HG03521 (cell line): Measurements from ENCODE around the gene TACR1.
"Not testable (repeated sequence)": the region's sequence is repeated elsewhere in the genome, so short reads cannot be mapped to it uniquely, and the experiment has no call there.

Experiments
- ATAC-seq: cut with Tn5 transposase; IDR thresholded peaks from one replicate; pipeline ENCODE4 v1.9.1; 2021; ENCODE audit warnings: mild to moderate bottlenecking, moderate library complexity; ENCODE audit not compliant: unreplicated experiment

The TACR1 gene

DNA sequence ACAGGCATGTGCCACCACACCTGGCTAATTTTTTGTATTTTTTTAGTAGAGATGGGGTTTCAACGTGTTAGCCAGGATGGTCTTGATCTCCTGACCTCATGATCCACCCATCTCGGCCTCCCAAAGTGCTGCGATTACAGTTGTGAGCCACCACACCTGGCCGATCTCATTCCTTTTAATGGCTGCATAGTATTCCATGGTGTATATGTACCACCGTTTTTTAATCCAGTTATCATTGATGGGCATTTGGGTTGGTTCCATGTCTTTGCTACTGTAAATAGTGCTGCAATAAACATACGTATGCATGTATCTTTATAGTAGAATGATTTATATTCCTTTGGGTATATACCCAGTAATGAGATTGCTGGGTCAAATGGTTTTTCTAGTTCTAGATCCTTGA lies 51.4 kb downstream of the TACR1 start:
- ATAC-seq = not testable (repeated sequence)

DNA sequence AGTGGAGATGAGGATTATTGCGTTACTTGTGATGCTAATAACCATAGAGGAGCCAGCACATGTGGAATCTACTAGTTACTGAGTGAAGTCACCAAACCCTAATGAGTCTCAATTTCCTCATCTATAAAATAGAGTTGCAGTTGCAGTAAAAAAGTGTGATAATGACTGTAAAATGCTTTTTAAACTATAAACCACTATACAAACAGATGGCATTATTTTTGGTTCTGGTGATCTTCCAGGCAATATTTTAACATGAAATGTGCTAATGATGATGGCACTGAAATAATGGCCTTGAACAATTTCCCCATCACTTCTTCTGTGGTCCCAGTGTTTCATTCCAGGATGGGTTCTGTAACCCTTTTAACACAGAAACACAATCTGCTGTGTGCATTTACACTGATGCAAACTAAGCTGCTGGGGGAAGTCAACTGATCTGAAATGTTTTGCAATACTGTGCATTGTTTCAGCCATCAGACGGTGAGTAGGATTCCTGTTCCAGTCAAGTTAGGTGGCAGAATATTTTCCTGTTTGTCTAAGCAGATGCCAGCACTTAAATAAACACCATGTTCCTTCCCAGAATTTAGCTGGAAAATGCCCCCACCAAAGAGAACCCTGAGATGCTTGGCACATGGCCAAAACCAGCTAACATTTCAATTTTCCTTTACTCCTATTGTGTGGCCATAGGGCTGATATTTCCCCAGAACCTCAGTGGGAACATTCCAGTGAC lies 52.6 kb downstream of the TACR1 start:
- ATAC-seq = no peak

GRCh38 chr2:75146221-75146605 lies 53.1 kb downstream of the TACR1 start:
- not testable (repeated sequence) for ATAC-seq

GRCh38 chr2:75142081-75142480 lies 57.2 kb downstream of the TACR1 start:
- no peak for ATAC-seq

DNA sequence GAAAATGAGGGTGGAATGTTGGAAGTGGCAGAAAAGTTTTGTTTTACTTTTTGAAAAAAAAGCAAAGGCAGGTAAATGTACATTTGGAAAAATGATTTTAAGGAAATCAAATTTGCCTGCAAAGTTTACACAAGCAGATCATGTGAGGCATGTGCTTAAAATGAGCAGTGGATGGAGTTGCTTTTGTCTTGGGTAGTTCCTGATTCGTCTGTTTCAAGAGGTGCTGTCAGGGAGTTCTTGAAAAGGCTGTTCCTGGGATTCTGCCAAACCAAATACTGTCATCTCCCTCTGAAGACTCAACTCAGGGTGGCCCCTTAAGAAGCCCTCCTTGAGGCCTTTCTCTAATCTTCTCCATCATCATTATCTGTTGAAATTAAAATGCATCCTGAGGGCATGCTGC lies 59.0 kb downstream of the TACR1 start:
- no peak for ATAC-seq

GRCh38 chr2:75139171-75139570 lies 60.1 kb downstream of the TACR1 start:
- ATAC-seq = no peak

- no peak for ATAC-seq
Observed at GRCh38 chr2:75138528-75138927, 60.8 kb downstream of the TACR1 start.

DNA sequence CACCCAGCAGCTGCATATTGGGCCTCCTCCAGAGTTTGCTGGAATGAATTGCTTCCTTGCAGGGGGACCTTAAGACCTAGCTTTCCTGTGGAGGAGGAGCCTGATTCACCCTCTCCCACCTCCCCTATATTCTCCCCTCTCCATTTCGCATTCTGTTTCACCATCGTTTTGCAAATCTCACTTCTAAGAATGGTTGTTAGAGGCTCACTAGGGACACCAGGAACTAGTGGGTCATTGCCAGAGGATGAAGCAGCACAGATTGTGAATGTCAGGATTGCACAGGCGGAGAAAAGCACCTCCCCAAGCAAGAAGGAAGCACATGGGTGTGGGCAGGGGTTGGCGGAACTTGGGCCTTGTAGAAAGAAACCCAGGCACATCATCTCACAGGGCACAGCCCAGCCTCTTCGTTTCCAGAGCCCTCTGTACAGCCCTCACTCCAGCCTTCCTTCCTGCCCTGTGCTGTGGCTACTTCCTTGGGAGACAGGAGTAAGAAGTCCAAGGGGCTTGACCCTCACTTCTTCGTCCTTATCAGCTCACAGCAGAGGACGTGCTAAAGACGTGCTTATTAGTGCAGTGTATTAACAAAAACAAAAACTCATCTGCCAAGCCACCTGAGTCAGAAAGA lies 63.4 kb downstream of the TACR1 start:
- ATAC-seq = no peak

- ATAC-seq = no peak
Observed at GRCh38 chr2:75134860-75135259, 64.5 kb downstream of the TACR1 start.

- no peak for ATAC-seq
Observed at GRCh38 chr2:75133621-75134570, 65.4 kb downstream of the TACR1 start.

DNA sequence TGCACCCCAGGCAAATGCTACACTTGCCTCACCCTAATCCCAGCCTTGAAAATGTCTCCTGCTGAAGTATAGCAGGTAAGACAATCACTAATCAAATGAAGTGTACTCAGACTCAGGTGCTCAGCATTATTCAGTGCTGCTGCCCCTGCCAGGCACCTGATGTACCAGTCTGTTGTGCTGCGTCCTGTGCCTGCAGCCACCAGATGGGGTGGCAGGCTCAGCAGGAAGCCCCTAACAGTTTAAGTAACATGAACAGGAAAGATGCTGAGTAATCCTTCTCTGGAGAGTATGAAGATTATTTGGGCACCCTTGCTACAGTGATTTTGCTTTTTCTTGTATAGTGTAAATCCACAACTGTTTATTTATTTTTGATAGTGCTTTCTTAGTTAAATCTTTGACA lies 69.1 kb downstream of the TACR1 start:
- ATAC-seq = no peak

- no peak for ATAC-seq
Observed at GRCh38 chr2:75123876-75124275, 75.4 kb downstream of the TACR1 start.

DNA sequence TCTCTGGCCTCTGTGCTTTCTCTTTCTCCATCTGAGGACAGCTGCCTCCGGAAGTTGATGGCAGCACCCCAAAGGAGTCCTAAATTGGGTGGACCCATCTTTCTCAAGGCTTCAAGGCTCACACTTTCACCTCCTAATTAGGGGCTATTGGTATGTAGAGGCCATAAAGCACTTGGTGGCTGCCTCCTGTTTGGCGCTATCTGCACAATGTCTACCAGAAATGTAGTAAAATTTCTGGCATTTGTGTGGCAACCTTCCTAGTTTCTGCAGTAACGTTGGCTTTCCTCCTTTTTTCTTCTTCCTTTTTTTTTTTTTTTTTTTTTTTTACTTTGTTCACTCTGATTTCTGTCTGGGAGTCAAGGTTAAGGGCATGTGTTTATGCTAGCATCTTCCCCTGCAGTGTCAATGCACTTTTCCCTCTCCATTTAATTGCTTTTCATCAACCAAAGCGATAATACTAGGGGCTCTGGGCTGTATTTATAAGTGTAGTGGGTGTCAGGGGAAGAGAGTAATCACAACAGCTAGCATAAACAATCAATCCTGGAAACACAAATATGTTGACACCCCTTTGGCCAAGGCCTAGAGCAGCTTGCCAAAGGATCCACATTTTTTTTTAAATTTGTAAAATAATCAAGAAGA lies 86.0 kb downstream of the TACR1 start:
- ATAC-seq = no peak

GRCh38 chr2:75108937-75109482 lies 90.3 kb downstream of the TACR1 start:
- ATAC-seq = no peak

- ATAC-seq = no peak
Observed at GRCh38 chr2:75102011-75102410, 97.3 kb downstream of the TACR1 start.

- ATAC-seq = no peak
Observed at GRCh38 chr2:75100801-75101151, 98.5 kb downstream of the TACR1 start.

DNA sequence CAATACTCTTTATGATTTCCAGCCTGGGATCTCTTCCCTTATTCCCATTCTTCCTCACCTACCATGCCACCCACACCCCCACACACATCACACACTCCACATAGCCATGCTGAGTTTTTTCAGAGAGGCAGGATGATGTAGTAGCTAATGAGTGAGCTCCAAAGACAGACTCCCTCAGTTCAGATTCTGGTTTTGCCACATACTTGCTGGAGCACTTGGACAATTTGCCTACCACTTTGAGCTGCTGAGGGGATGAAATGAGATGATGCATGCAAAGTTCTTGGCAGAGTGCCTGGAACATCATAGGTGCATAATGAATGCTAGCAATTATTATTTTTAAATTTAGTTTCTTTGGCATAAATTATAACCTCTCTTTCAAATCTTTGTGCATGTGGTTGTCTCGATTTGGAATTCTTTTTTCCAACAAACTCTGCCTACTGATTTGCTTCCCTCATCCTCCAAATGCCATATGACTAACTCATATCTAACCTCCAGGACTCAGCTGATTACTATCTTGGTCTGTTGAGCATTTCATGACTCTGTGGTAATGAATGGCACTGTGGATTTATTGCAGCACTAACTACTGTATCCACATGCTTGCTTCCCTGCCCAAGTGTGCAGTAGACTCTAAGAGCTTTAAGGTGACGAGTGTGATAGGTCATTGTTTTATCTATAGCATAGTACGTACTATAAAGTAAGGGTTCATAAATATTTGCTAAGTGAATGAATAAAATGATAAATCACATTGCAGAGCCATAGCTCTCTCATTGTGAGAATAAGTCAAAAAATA lies 99.1 kb downstream of the TACR1 start:
- no peak for ATAC-seq

DNA sequence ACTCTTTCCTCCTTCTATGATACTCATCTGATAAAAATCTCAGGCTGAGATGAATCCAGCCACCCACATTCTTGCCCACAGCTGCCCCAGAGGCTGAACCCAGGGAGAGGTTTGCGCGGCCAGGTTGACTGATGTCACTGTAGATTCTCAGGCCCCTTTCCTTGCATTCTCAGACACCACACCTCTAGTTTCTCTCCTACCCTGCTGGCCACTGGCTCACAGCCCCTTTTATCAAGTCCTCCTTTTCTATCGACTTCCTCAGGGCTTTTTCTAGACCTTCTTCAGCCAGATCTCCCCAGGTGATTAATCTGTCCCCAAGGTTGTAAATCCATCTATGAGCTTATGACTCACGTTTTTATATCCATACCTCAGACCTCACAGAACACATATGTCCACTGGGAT lies 99.8 kb downstream of the TACR1 start:
- no peak for ATAC-seq

- no peak for ATAC-seq
Observed at GRCh38 chr2:75098856-75099255, 100.5 kb downstream of the TACR1 start.

DNA sequence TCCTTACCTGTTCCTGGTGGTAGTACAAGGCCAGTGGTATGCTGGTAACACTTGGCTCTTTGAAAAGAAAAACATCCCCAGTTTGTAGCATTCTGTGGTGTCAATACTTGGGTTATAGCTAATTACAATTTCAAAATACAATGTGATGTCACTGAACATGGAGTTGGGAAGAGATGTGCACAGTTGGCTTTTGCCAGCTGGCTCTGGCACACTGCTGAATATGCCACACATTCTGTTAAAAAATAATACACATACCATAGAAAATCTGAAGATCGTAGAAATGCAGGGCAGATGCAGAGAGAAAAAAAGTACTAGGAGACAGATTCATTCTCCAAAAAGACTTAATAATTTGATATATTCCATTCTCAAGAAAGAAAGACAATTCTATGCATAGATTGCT lies 101.5 kb downstream of the TACR1 start:
- ATAC-seq = no peak
